NCI-H1092 (cell line): Measurements from ENCODE around the gene ABCF2.
A peak's percentile ranks its signal among the peaks of the same experiment; 100 is the strongest.

Source experiments
- DNase-seq: peaks from one replicate; lab custom pipeline; 2025; lab: John Stamatoyannopoulos, UW

ABCF2 gene

GRCh38 chr7:151225948-151226510, 976 bp downstream of the ABCF2 start:
- DNase-seq = no peak

- DNase-seq = no peak
These were observed 3.3 kb downstream of the ABCF2 start for GRCh38 chr7:151223728-151224127.

GRCh38 chr7:151218170-151218569, 8.8 kb downstream of the ABCF2 start:
- DNase-seq = no peak

- DNase-seq = no peak
These were observed 11.6 kb downstream of the ABCF2 start for GRCh38 chr7:151215396-151215795.

- no peak for DNase-seq
These were observed 13.2 kb downstream of the ABCF2 start for GRCh38 chr7:151213826-151214225.

GRCh38 chr7:151212626-151213025, 14.4 kb downstream of the ABCF2 start:
- no peak for DNase-seq

- DNase-seq = no peak
These were observed 15.7 kb downstream of the ABCF2 start for GRCh38 chr7:151211155-151211772.

GRCh38 chr7:151210087-151210854, 16.7 kb downstream of the ABCF2 start, which contains the start of gene H2BK1:
Gene H2BK1, minus strand, starts transcription at chr7:151210488. Its CDS starts 170 bp downstream, at chr7:151210318.
- DNase-seq = no peak

- no peak for DNase-seq
These were observed 17.4 kb downstream of the ABCF2 start for GRCh38 chr7:151209588-151209987.

GRCh38 chr7:151208253-151208862, 18.6 kb downstream of the ABCF2 start:
- no peak for DNase-seq

GRCh38 chr7:151207804-151208203, 19.2 kb downstream of the ABCF2 start:
- peak; percentile 12 for DNase-seq

- DNase-seq = no peak
These were observed 19.7 kb downstream of the ABCF2 start for GRCh38 chr7:151207315-151207714.

GRCh38 chr7:151206914-151207313, 20.1 kb downstream of the ABCF2 start:
- no peak for DNase-seq

- no peak for DNase-seq
These were observed 21.3 kb downstream of the ABCF2 start for GRCh38 chr7:151205730-151206129.

GRCh38 chr7:151204383-151205032, 22.5 kb downstream of the ABCF2 start:
- DNase-seq = no peak

GRCh38 chr7:151202836-151203235, 24.2 kb downstream of the ABCF2 start:
- no peak for DNase-seq

GRCh38 chr7:151201751-151202150, 25.3 kb downstream of the ABCF2 start:
- DNase-seq = no peak

GRCh38 chr7:151201344-151201743, 25.7 kb downstream of the ABCF2 start:
- no peak for DNase-seq

GRCh38 chr7:151198945-151199848, 27.8 kb downstream of the ABCF2 start:
- DNase-seq = peak; percentile 48

GRCh38 chr7:151197932-151198331, 29.1 kb downstream of the ABCF2 start:
- no peak for DNase-seq
